ENCODE results near the gene NGB.

GRCh38 chr14:77231721-77232120, 39.3 kb downstream of the NGB start:
- TF ChIP-seq POLR2A (IDR thresholded peaks at IDR 0.05; ENCODE audit: low read depth, low read length) (no peak), POLR2AphosphoS5 (IDR thresholded peaks at IDR 0.05; ENCODE audit: low read depth, low read length) (no peak), TAF1 (IDR thresholded peaks at IDR 0.05; ENCODE audit: borderline replicate concordance, low read depth, low read length) (no peak)

Data from GM12892 (cell line).